Urothelium cell line (cell line): ENCODE results near the gene DIS3L2.
"Not testable (repeated sequence)": the region's sequence is repeated elsewhere in the genome, so short reads cannot be mapped to it uniquely, and the experiment has no call there.

Experiments used
- DNase-seq: peaks from one replicate; pipeline ENCODE4 v3.0.0; 2011; ENCODE audit warnings: low spot score, mixed read lengths
- FAIRE-seq: peaks from 2 replicates; lab custom pipeline; 2011; peaks lifted over from hg19 to GRCh38; lab: Jason Lieb, UNC

DIS3L2 gene

DNA sequence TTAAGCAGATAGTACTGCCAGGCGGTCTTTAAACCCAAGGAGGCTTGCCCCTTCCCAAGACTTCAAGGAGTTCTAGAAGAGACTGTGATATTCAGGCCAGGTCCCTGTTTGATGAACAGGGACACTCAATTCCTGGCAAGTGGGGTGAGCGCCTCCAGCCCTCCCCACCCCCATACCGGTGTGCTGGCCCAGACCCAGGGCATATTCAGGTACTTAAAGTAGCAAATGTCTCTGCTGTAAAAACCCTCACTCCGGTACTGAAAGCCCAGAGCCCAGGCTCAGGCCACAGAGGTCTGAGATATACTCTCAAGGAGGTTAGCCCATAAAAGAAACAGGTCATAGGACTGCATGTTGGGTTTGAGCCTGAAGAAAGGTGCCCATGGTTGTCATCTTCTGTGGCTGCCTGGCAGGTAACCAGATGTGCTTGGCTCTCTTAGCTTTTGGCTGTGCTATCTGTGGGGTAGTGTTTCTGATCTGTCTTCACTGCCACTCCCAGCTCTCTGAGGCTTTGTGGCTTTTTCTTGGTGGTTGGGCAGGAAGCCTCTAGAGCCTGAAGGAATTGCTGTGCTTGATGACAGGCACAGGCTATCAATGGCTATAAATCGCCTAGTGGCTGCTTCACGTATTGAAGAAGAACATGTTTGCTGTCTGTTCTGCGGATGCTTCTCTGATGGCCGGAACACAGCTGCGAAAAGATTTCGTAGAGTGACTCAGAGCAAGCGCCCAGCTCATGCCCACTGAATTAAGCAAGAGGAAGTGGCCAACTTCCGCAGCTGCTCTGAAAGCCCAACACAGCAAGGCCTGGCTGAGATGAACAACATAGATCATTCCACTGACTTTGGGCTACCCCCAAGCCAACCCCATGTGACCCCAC lies 353.8 kb downstream of the DIS3L2 start:
- FAIRE-seq (no peak), DNase-seq (peak; percentile 86)

DNA sequence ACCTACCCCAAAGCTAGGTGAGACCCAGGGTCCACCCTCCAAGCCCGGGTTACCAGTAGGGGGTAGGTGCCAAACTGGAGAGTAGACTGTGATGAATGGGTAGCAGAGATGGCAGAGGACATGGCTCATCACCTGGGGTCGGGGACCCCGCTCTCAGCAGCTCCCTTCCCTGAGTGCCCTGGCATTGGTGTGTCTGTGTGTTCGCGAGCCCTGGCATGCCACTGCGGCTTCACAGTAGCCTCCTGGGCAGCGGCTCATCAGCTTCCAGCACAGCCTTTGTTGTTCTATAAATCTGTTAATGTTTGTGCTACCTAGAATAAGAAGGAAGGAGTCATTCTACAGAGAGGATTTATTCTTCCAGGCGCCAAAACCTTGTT lies 354.4 kb downstream of the DIS3L2 start:
- no peak for FAIRE-seq
- DNase-seq = no peak

DNA sequence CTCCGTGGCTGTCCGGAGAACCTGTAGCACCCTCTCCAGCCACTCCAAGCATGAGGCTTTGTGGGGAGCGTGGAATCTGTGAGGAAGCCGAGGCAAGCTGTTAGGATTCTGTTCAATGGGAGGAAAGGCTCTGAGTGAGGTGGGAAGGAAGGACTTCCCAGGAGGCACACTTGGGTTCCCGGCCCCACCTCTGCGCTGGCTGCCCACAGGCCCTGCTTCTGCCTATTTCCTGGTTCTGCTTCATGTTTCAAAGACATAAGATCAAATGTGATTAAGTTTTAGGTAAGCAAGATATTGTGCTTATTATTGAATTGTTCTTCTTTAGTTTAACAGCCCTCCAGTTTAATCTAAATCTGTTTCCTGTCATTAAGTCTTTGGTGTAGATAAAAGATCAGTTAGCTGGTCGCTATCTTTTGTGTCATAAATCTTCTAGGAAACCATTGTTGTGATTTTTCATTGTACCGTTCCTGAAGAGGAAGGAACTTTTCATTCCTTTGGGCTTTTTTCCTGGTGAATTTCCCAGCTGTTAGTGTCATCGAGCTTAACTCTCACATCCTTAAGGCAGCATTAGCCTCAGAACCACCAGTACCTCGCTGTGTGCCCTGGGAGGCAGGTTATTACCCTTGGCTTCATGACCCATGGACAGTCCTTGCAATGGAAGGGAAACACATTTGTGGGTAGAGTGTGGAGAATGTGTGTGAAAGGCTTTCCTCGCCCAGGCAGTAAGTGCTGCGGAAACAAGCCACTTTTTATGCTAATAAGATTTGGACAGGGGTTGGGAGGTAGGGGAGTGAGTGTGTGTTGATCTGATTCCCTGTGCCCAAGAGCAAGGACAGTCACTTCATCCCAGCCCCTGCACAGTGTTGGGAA lies 355.2 kb downstream of the DIS3L2 start:
- DNase-seq (no peak), FAIRE-seq (no peak)

- DNase-seq (no peak), FAIRE-seq (no peak)
These were observed 356.8 kb downstream of the DIS3L2 start for GRCh38 chr2:232318169-232318855.

GRCh38 chr2:232319067-232319802 lies 357.7 kb downstream of the DIS3L2 start:
- FAIRE-seq = no peak
- no peak for DNase-seq

- FAIRE-seq = no peak
- DNase-seq = no peak
These were observed 358.4 kb downstream of the DIS3L2 start for GRCh38 chr2:232319803-232320442.

DNA sequence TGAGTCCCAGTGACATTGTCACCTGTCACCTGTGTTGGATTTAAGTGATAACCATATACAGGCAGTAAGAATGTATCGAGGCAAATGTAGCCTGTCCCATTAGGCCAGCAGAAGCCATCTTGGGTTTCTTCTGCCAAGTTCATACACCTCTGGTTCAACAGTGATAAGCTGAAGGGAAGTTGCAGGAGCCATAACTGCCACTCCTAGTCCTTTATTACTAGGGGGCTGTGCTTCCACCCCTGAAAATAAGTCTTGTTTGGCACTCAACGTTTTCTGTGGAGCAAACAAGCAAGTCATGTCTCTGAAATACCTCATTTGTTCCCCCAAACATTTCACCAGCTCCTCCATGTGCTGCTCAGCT lies 358.9 kb downstream of the DIS3L2 start:
- FAIRE-seq = no peak
- DNase-seq = no peak

GRCh38 chr2:232321156-232321816 lies 359.8 kb downstream of the DIS3L2 start:
- FAIRE-seq = no peak
- DNase-seq = no peak

DNA sequence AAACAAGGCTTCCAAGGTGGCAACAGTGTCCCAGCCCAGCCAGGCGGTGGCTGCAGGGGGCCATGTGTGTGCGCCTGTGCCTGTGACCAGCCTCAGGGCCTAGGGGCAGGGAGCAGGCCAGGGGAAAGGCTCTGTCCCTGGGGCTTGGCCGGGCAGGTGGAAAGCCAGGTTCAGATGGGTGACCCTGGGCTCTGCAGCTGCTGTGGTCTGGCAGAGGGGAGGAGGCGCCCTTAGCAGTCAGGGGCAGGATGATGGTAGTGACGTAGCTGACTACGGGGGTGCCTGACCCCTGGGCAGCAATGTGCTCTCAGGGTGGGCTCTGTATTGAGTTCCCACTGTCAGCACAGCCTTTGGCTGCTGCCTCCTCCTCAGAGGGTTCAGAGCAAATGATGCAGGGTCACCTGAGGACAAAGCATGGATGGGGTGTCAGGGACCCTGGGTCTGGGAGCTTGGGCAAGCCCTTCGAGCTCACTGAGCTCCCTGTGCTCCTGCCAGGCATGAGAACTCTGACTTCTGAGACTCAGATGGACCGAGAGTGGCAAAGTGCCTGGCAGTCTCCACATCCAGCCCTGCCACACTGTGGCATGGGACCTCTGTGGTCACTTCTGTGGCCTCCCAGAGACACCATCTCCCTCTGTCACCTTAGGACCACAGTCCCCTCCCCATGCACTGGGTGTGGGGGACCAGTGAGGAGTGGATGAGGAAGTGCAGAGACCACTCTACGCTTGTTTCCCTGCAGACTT lies 360.5 kb downstream of the DIS3L2 start:
- FAIRE-seq (no peak), DNase-seq (no peak)

GRCh38 chr2:232322560-232323327 lies 361.2 kb downstream of the DIS3L2 start:
- FAIRE-seq (no peak), DNase-seq (no peak)

DNA sequence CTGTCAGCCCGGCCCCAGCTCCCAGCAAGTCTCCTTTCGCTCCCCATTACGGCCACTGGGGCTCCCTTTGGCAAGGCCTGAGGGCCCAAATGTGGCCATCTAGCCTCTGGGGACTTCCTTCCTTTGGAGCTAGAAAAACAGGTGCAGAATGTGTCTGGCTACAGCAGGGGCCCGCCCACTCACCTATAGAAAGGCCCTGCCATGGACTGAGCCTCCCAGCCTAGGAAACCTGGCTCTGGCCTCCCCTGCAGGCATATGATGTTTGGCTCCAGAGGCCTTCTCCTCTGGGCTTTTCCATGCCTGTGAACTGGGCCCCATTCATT lies 361.8 kb downstream of the DIS3L2 start:
- DNase-seq (no peak), FAIRE-seq (no peak)

DNA sequence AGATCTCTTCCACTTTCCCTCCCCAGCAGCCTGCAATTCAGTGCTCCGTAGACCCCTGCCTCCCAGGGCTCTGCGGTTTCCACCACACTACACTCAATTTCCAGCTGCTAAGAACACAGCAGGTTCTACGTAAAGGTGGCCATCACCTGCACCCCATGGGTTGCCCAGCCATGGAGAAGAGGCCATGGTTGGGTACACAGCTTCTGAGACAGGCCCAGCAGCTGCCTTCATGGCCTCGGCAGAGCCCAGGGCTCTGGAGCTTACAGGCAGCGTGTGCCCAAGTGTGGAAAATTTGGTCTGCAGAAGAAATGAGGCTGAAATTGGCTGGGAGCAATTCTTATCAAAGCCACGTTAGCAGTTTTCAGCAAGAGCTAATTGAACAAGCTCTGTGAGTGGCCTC lies 362.5 kb downstream of the DIS3L2 start:
- not testable (repeated sequence) for FAIRE-seq, DNase-seq

- FAIRE-seq = no peak
- DNase-seq = no peak
These were observed 363.3 kb downstream of the DIS3L2 start for GRCh38 chr2:232324778-232325177.

DNA sequence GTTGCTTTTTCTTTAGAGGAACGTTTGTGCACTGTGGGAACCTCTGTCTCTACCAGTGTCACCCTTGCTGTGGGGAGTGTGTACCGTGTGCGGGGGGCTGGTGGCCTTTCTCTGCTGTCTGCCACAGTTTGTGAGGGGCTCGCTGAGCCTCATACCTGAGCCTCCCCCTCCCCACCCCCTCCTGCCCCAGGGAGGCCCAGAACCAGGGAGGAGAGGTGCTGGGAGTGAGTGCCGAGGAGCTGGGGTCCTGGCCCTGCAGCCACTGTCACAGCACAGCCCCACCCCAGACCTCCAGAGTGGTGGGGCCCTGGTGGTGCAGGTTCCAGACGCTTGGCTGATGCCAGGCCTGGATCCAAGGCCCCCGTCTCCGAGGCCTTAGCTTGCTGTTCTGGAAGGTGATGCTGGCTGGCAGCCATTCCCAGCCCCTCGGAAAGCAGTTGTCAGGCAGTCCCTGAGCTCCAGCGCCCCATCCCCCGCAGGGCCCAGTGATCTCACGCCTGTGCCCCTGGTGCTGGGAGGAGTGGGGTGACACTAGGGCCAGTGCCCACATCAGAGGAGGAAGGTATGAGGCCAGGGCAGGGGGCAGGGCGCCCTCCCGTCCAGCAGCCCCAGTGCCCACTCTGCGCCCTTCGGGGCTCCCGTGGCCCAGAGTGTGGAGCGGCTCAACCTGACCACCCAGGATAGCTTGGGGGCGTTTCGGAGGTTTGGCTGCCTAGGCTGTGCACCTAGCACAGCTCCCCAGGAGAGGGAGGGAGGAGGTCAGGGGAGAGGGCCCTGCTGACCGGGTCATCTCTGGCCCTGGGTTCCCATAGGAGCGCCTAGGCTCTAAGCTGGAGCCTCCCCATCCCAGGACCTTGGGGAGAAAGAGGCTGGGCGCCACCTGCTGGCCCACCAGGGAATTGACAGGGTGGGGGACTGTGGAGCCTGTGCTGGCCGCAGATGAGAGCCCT lies 364.1 kb downstream of the DIS3L2 start:
- no peak for DNase-seq

DNA sequence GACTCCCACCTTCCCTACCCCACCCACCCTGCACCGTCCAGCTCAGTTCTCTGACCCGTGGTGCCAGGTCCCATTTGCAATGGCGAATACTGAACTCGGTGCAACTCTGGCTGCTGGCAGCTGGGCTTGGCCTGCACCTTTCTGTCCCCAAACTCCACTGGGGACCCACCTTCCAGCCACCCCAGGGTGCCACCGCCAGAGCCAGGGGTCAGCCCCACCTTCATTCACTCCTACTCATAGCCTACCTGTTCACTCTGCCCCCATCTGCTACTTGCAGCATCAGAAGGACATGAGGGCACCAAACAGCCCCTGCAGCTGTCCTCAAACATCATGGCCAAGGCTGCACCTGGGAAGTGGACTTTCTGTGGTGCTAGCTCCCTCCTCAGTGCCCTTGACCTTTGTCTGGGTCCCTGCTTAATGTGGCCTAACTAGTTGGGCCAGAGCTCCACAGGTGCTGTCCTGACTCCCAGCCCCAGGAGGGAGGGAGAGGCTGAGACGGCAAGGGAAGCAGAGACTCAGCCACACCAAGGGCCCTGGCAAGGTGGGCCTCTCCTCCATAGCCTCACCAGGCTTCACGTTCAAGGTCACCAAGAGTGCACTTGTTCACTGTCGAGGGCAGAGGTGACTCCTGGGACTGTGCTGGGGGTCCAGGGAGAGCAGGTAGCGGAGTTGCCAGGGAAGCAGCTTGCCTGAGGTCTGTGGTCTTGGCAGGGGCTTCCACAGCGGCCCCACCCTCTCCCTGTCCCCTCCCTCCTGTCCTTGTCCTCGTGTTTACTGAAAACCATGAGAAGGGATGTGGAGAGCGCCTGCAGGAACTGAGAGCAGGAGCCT lies 365.0 kb downstream of the DIS3L2 start:
- FAIRE-seq = peak; percentile 52
- DNase-seq = not testable (repeated sequence)

More for the DNA sequence above, 364.1 kb downstream of the DIS3L2 start:
- FAIRE-seq = no peak
